Measurements from ENCODE around the gene CLK4.

The CLK4 gene

DNA sequence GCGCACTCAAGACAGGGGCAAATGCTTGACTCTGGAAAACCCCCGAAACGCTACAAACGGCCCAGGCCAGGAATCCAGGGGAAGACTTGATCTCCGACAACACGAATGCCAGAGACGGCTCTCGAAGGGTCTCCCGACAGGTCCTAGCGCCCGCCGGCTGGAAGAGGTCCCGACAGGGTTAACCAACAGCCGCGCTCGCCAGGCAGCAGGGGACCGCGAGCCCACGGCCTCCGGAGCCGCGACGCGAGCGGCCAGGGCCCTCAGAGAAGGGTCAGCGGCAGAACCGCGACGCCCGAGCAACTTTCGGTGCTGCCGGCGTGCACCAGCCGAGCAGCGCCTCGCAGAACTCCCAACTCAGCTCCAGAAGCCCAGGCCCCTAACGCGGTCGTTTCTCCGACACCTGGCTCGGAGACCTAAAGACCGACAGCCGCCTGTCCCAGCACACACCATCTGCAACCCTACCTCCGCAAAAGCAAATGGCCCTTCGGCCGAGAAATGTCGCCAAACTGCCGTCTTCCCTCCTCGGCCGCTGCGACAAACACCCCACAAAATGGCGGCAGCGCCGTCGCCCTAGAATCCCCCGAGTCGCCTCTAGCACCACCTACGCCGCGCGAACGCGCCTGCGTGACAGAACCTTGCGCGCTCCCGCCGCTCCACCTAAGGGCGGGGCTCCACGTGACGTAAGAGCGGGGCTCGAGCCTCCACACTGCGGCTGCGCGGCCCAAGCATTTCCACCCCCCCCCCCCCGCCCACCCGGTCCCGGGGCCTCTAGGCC lies at the start of gene CLK4:
CLK4 (minus strand) TSS at position 567 of the 775 bp plus-strand sequence. CDS start 3,634 bp downstream, outside the sequence.
- peak; percentile 96 to 98 for DNase-seq (ENCODE audit: low read depth in 1 of 2, low spot score in 1 of 2)

- DNase-seq (ENCODE audit: low read depth in 1 of 2, low spot score in 1 of 2): no peak
Measured at GRCh38 chr5:178675922-178676321, 49.1 kb upstream of the CLK4 start.

DNA sequence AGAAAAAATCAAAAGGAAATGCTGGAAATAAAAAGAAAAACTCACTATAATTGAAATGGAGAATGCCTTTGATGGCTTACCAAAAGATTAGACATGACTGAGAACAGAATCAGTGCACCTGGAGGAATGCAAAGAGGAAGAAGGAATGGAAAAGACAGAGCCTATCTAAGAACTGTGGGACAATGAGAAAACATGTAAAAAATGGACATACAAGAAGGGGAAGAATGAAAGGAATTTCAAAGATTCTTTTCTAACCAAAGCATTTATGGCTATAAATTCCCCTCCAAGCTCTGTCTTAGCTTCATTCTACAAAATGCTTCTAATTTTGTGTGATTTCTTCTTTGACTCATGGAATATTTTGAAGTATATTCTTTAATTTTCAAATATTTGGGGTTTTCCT lies 47.5 kb upstream of the CLK4 start:
- no peak for DNase-seq (ENCODE audit: low read depth in 1 of 2, low spot score in 1 of 2)

DNA sequence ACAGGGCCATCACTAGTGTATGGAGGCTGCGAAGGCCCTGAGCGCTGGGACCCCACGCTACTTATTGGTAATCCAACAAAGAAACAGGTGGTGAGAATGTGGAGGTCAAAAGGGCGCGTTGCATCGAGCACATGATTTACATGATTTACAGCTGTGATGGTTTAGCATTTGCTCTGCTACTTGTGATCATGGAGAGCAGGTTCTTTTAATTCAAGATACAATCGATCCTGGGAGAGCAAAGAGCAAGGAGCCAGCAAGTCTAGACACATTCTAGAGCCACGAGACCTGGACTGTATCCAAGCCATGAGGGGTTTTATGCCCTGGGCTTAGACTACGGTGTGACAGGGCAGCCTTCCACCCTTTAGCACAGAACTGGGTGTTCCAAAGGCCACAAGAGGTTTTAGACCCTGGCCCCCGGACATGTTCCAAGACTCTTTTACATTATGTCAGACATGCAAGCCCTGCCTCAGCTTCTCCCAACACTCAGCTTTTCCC lies 47.0 kb upstream of the CLK4 start:
- no peak for DNase-seq (ENCODE audit: low read depth in 1 of 2, low spot score in 1 of 2)

- DNase-seq (ENCODE audit: low read depth in 1 of 2, low spot score in 1 of 2): no peak
Measured at GRCh38 chr5:178672630-178673029, 45.8 kb upstream of the CLK4 start.

- no peak for DNase-seq (ENCODE audit: low read depth in 1 of 2, low spot score in 1 of 2)
Measured at GRCh38 chr5:178671602-178672144, 44.8 kb upstream of the CLK4 start.

GRCh38 chr5:178670351-178670885 lies 43.6 kb upstream of the CLK4 start:
- DNase-seq (ENCODE audit: low read depth in 1 of 2, low spot score in 1 of 2): no peak

DNA sequence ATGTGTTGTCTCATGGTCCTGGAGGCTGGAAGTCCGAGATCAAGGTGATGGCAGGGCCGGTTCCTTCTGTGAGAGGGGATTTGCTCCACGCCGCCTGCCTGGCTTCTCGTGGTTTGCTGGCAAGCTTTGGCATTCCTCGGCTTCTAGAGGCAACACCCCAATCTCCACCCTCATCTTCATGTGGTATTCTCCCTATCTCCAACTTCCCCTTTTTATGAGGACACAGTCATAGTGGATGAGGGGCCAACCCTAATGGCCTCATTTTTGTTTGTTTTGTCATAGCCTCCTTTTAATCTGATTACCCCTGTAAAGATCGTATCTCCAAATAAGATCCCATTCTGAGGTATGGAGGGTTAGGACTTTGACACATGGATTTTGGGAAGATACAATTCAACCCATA lies 41.7 kb upstream of the CLK4 start:
- no peak for DNase-seq (ENCODE audit: low read depth in 1 of 2, low spot score in 1 of 2)

GRCh38 chr5:178667688-178668087 lies 40.8 kb upstream of the CLK4 start:
- no peak for DNase-seq (ENCODE audit: low read depth in 1 of 2, low spot score in 1 of 2)

GRCh38 chr5:178667101-178667500 lies 40.3 kb upstream of the CLK4 start:
- DNase-seq (ENCODE audit: low read depth in 1 of 2, low spot score in 1 of 2): no peak

- no peak for DNase-seq (ENCODE audit: low read depth in 1 of 2, low spot score in 1 of 2)
Measured at GRCh38 chr5:178664141-178664540, 37.3 kb upstream of the CLK4 start.

GRCh38 chr5:178662541-178662860 lies 35.7 kb upstream of the CLK4 start:
- no peak for DNase-seq (ENCODE audit: low read depth in 1 of 2, low spot score in 1 of 2)

- DNase-seq (ENCODE audit: low read depth in 1 of 2, low spot score in 1 of 2): no peak
Measured at GRCh38 chr5:178661836-178662540, 35.1 kb upstream of the CLK4 start.

DNA sequence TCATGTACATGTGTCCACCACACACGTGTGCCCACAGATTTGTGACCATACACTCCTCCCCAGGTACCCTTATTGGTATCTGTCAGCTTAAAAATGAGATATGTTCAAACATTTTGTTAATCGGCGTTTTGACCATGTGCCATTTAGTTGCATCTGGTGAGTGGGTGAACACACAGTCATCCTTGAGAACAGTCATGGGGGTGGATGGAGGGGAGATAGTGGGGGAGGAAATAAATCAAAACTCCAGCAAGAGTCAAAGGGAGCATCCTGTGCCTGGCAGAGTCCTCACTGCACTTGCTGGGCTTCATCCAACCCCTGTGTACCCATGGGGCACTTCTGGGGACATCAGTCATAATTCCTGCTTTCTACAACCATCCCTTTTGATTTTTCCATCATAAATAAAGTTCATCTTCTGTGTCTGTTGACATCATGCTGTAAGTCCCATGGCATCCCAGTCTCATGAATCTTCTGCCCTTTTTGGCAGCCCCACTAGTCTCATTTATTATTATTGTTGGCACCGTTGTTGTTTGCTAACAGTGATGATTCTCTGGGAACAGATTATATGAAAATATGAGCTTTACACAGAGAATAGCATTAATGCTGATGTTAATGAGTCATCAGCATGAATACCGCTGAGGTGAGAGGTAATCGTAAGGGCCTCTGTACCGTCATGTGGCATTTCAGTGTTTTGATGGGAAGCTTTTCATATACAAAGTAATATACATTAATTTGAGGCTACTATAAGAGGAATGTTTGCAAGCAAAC lies 24.4 kb upstream of the CLK4 start:
- DNase-seq (ENCODE audit: low read depth in 1 of 2, low spot score in 1 of 2): no peak

- no peak for DNase-seq (ENCODE audit: low read depth in 1 of 2, low spot score in 1 of 2)
Measured at GRCh38 chr5:178650214-178650613, 23.4 kb upstream of the CLK4 start.

DNA sequence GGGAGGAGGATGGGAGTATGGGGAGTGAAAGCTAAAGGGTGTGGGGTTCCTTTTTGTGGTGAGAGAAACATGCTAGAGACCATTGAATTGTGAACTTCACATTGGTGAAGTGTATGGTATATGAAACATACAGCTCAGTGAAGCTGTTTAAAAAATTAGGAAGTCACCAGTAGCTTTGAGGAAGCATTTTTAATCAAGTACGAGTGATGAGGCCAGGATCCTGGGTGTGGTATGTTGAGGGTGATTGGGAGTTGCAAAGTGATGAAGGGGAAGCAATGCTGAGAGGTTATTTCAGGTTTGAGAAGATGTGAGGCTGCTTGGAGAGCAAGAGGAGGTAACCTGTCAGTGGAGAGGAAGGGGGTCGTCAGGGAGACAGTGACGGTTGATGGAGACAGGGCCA lies 22.7 kb upstream of the CLK4 start:
- DNase-seq (ENCODE audit: low read depth in 1 of 2, low spot score in 1 of 2): no peak

- no peak for DNase-seq (ENCODE audit: low read depth in 1 of 2, low spot score in 1 of 2)
Measured at GRCh38 chr5:178644826-178645545, 18.1 kb upstream of the CLK4 start.

GRCh38 chr5:178642351-178642909 lies 15.6 kb upstream of the CLK4 start:
- no peak for DNase-seq (ENCODE audit: low read depth in 1 of 2, low spot score in 1 of 2)

DNA sequence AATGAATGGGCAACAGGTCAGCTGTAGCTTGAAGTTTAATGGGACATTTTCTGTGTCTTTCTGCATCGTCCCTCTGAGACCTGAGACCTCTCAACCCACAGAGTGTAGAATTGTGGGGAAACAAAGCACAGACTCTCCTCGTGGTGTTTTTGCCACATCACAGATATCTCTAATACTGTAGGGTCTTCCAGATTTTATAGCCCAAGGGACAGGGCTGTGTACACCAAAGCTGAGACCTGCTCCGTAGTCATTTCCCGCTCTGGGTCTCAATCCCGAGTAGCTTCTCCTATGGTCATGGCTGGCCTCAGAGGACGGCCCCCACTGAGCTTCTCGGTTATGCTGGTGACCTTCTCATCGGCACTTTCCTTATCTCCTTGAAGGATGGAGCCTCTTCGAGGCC lies 14.9 kb upstream of the CLK4 start:
- DNase-seq (ENCODE audit: low read depth in 1 of 2, low spot score in 1 of 2): no peak

DNA sequence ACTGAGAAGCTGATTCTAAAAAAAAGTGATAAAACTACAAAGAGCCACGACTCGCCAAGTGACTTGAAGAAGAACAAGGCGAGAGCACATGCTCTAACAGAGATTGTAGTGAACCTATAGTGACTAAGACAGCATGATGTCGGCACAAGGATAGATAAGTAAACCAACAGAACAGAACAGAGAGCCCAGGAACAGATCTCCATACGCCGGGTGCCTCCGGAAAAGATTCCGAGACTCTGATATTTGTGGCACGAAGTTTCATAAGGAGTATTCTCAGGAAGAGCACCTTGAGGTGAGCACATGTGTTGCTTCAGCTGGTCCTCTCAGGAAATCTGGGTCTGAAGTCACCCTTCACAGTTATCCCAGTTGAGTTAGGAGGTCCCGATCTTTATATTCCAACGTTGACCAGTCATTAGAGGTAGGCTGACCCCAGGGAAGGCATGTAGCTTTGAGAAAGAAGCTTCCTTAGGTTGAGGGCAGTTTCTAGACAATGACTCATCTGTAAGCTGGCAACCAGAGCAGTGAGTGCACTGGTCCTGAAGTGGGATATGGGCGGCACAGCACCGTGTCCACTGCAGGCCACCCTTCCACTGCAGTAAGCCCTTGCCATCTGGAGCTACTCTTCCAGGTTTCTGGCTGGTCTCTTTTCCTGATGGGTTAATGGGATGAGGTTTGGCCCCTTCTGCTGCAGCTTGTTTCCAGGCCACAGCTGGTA lies 13.6 kb upstream of the CLK4 start:
- no peak for DNase-seq (ENCODE audit: low read depth in 1 of 2, low spot score in 1 of 2)
